Esophagus squamous epithelium (tissue), 4 donors: ENCODE results near the gene MPPED2.

Experiments
- POLR2A ChIP-seq, 4 donors: fragments of 450-650 bp; IDR thresholded peaks; one replicate each; pipeline ENCODE4 v1.6.1; 2017; ENCODE audit warnings: antibody characterized with exemption in 4 of 4, mild to moderate bottlenecking in 4 of 4, moderate library complexity in 3 of 4
- TF ChIP-seq, protein P1 (sequence below), 6 experiments: fragments of 450-650 bp in 4 of 6; fragments of 200-600 bp in 2 of 6; sonication (generic) in 2 of 6; IDR thresholded peaks; one replicate each; pipeline ENCODE4 v1.5.1; 2016 to 2019; ENCODE audit warnings: antibody characterized with exemption in 6 of 6, mild to moderate bottlenecking in 4 of 6, moderate library complexity in 4 of 6

- TF ChIP-seq, protein P1, sequence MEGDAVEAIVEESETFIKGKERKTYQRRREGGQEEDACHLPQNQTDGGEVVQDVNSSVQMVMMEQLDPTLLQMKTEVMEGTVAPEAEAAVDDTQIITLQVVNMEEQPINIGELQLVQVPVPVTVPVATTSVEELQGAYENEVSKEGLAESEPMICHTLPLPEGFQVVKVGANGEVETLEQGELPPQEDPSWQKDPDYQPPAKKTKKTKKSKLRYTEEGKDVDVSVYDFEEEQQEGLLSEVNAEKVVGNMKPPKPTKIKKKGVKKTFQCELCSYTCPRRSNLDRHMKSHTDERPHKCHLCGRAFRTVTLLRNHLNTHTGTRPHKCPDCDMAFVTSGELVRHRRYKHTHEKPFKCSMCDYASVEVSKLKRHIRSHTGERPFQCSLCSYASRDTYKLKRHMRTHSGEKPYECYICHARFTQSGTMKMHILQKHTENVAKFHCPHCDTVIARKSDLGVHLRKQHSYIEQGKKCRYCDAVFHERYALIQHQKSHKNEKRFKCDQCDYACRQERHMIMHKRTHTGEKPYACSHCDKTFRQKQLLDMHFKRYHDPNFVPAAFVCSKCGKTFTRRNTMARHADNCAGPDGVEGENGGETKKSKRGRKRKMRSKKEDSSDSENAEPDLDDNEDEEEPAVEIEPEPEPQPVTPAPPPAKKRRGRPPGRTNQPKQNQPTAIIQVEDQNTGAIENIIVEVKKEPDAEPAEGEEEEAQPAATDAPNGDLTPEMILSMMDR (IDR thresholded peaks at IDR 0.05): no peak
- no peak for TF ChIP-seq POLR2A (IDR thresholded peaks at IDR 0.05)
These were observed 150.7 kb downstream of the MPPED2 start for GRCh38 chr11:30435488-30435887.
